Neural progenitor cell (in vitro differentiated cells): Measurements from ENCODE around the gene SPOCK3. TPM values are rescaled to one million over a fixed set of nuclear protein-coding genes. Genes with fewer than 3 reads are reported as not detected.

Experiments
- DNase-seq: peaks from one replicate; pipeline ENCODE4 v3.0.0-alpha.2; 2016; ENCODE audit warnings: low spot score
- H2AFZ ChIP-seq: fragments of 200-600 bp; sonication (generic); replicated peaks from 2 replicates; pipeline ENCODE4 v1.6.1; 2016; ENCODE audit warnings: antibody characterized with exemption
- H3F3A ChIP-seq: fragments of 200-600 bp; sonication (generic); 2 replicates; pipeline ENCODE4 v1.6.1; 2016; ENCODE audit warnings: antibody characterized with exemption, low read depth
- H3K27ac ChIP-seq: fragments of 200-600 bp; sonication (generic); 2 replicates; pipeline ENCODE4 v1.5.1; 2016; ENCODE audit warnings: mild to moderate bottlenecking
- H3K27me3 ChIP-seq: fragments of 200-600 bp; sonication (generic); 2 replicates; pipeline ENCODE4 v1.6.1; 2016; ENCODE audit warnings: mild to moderate bottlenecking, moderate library complexity
- H3K36me3 ChIP-seq: fragments of 200-600 bp; sonication (generic); 2 replicates; pipeline ENCODE4 v1.5.1; 2016
- H3K4me1 ChIP-seq: fragments of 200-600 bp; sonication (generic); 2 replicates; pipeline ENCODE4 v1.6.1; 2016; ENCODE audit warnings: mixed run types
- H3K4me2 ChIP-seq: fragments of 200-600 bp; sonication (generic); 2 replicates; pipeline ENCODE4 v1.6.1; 2016
- H3K4me3 ChIP-seq: fragments of 200-600 bp; sonication (generic); 2 replicates; pipeline ENCODE4 v1.5.1; 2016
- H3K79me2 ChIP-seq: fragments of 200-600 bp; sonication (generic); 2 replicates; pipeline ENCODE4 v1.6.1; 2016; ENCODE audit warnings: low read depth
- H3K9ac ChIP-seq: fragments of 200-600 bp; sonication (generic); 2 replicates; pipeline ENCODE4 v1.6.1; 2016
- H3K9me3 ChIP-seq: fragments of 200-600 bp; sonication (generic); 2 replicates; pipeline ENCODE4 v1.5.1; 2016; ENCODE audit warnings: low read depth
- H4K20me1 ChIP-seq: fragments of 200-600 bp; sonication (generic); 2 replicates; pipeline ENCODE4 v1.6.1; 2016; ENCODE audit warnings: low read depth
- H3K27ac Mint-ChIP-seq: 3 replicates; pipeline ENCODE4 v1.8.0; 2021; ENCODE audit warnings: mixed read lengths
- H3K27me3 Mint-ChIP-seq: 2 replicates; pipeline ENCODE4 v1.8.0; 2022; ENCODE audit warnings: low read depth, mild to moderate bottlenecking, inconsistent platforms, moderate library complexity, mixed read lengths; ENCODE audit not compliant: insufficient read depth
- H3K36me3 Mint-ChIP-seq: 3 replicates; pipeline ENCODE4 v1.8.0; 2021; ENCODE audit warnings: mixed read lengths
- H3K4me1 Mint-ChIP-seq: 3 replicates; pipeline ENCODE4 v1.8.0; 2021; ENCODE audit warnings: mixed read lengths
- H3K4me3 Mint-ChIP-seq: 3 replicates; pipeline ENCODE4 v1.8.0; 2021; ENCODE audit warnings: mild to moderate bottlenecking, moderate library complexity, mixed read lengths
- H3K9me3 Mint-ChIP-seq: 3 replicates; pipeline ENCODE4 v1.8.0; 2020; ENCODE audit warnings: mixed read lengths
- EZH2 ChIP-seq: fragments of 200-600 bp; sonication (generic); IDR thresholded peaks from 2 replicates; pipeline ENCODE4 v1.6.1; 2017; ENCODE audit warnings: antibody characterized with exemption, mild to moderate bottlenecking, moderate library complexity
- EZH2phosphoT487 ChIP-seq: fragments of 200-600 bp; sonication (generic); IDR thresholded peaks from 2 replicates; pipeline ENCODE4 v1.6.1; 2017; ENCODE audit warnings: antibody characterized with exemption
- total RNA-seq: library from RNA; depleted of rRNA; stranded (reverse); fragments of >200 nt; gene quantifications from 2 replicates; pipeline ENCODE4 v1.2.3, GENCODE V29; 2015; ENCODE audit warnings: low replicate concordance
- TF ChIP-seq, protein P1 (sequence below): fragments of 200-600 bp; sonication (generic); IDR thresholded peaks from 2 replicates; pipeline ENCODE4 v1.5.1; 2017; ENCODE audit warnings: antibody characterized with exemption, mild to moderate bottlenecking

SPOCK3 gene
- total RNA-seq, 1 donor from 2014 or later: 0.21 TPM

DNA sequence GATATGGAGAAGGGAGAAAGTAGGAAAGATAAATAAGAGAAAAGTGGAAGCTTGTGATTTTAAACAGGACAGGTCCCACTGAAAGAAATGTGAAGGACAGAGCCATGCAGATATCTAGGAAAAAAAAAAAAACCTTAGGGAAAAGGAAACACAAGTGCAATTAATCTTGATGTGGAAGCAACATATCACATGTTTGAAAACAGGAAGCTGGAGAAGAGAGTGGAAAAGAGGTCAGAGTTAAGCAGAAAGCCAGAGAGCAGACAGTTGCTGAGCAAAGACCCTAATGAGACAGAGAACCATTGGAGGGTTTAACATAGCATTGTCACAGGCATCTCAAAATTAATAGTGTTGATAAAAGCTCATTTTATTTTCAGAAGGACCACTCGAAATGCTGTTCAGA lies 89.7 kb downstream of the SPOCK3 start:
- TF ChIP-seq EZH2: no peak
- Histone ChIP-seq H3K27ac (no peak overlapping the region), H2AFZ (no peak overlapping the region), H3K36me3 (no peaks in the 10 kb centered on the region), H3K79me2 (no peaks in the 10 kb centered on the region), H3K4me1 (no peaks in the 10 kb centered on the region), H4K20me1 (no peaks in the 10 kb centered on the region), H3K9ac (no peak overlapping the region), H3F3A (no peaks in the 10 kb centered on the region), H3K4me3 (no peak overlapping the region), H3K9me3 (no peaks in the 10 kb centered on the region), H3K4me2 (no peak overlapping the region), H3K27me3 (no peaks in the 10 kb centered on the region)
- H3K4me1 Mint-ChIP-seq: no peaks in the 10 kb centered on the region
- no peaks in the 10 kb centered on the region for H3K27me3 Mint-ChIP-seq
- no peak overlapping the region for H3K4me3 Mint-ChIP-seq
- H3K27ac Mint-ChIP-seq: no peak overlapping the region
- no peak for DNase-seq
- H3K9me3 Mint-ChIP-seq: no peaks in the 10 kb centered on the region
- no peaks in the 10 kb centered on the region for H3K36me3 Mint-ChIP-seq

DNA sequence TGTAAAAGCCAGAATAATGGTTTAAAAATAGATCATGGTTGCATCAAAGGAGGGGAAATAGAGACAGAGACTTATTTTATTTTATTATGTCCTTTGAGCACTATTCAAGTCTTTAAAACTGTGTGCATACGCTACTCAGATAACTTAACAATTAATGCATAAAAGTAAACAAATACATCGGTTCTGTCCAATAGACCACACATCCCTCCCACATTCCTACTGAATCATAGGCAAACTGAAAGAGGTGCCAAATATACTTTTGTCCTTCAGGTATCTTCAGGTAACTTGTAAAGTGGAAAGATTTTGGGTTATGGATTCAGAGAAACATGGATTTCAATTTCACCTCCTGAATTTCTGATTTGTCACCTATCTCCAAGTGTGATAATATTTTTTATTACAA lies 91.3 kb downstream of the SPOCK3 start:
- Mint-ChIP-seq H3K27me3 (no peaks in the 10 kb centered on the region), H3K27ac (no peak overlapping the region), H3K4me3 (no peak overlapping the region), H3K9me3 (no peaks in the 10 kb centered on the region), H3K36me3 (no peaks in the 10 kb centered on the region), H3K4me1 (no peaks in the 10 kb centered on the region)
- no peak for TF ChIP-seq EZH2
- no peak for TF ChIP-seq EZH2phosphoT487
- TF ChIP-seq, protein P1, sequence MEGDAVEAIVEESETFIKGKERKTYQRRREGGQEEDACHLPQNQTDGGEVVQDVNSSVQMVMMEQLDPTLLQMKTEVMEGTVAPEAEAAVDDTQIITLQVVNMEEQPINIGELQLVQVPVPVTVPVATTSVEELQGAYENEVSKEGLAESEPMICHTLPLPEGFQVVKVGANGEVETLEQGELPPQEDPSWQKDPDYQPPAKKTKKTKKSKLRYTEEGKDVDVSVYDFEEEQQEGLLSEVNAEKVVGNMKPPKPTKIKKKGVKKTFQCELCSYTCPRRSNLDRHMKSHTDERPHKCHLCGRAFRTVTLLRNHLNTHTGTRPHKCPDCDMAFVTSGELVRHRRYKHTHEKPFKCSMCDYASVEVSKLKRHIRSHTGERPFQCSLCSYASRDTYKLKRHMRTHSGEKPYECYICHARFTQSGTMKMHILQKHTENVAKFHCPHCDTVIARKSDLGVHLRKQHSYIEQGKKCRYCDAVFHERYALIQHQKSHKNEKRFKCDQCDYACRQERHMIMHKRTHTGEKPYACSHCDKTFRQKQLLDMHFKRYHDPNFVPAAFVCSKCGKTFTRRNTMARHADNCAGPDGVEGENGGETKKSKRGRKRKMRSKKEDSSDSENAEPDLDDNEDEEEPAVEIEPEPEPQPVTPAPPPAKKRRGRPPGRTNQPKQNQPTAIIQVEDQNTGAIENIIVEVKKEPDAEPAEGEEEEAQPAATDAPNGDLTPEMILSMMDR: no peak
- H2AFZ ChIP-seq: no peak overlapping the region
- no peak overlapping the region for H3K27ac ChIP-seq
- no peak overlapping the region for H3K9ac ChIP-seq
- no peaks in the 10 kb centered on the region for H4K20me1 ChIP-seq
- DNase-seq: no peak
- H3K4me3 ChIP-seq: no peak overlapping the region
- H3K9me3 ChIP-seq: no peaks in the 10 kb centered on the region
- H3K4me1 ChIP-seq: no peaks in the 10 kb centered on the region
- no peaks in the 10 kb centered on the region for H3F3A ChIP-seq
- H3K36me3 ChIP-seq: no peaks in the 10 kb centered on the region
- no peaks in the 10 kb centered on the region for H3K79me2 ChIP-seq
- no peaks in the 10 kb centered on the region for H3K27me3 ChIP-seq
- H3K4me2 ChIP-seq: no peak overlapping the region

DNA sequence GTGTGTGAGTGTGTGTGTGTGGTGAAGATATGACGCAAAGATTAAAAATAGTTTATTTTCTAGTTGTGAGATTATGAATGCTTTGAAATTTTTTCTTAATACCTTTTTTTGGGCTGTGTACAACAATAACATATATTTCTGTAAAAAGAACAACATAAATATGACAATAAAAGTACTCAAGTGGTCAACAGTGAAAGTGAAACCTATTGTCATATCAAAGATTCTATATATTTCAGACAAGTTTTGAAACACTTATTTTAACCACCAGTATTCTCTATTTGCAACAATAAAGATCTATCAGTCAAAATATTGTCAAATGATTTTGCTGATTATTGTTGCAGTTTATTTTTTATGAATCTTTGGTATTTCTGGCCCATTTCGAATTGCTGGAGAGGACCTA lies 98.0 kb downstream of the SPOCK3 start:
- TF ChIP-seq EZH2 (no peak), EZH2phosphoT487 (no peak)
- TF ChIP-seq, protein P1: no peak
- Histone ChIP-seq H3K27ac (no peak overlapping the region), H3K9ac (no peak overlapping the region), H4K20me1 (no peaks in the 10 kb centered on the region), H3K9me3 (no peaks in the 10 kb centered on the region), H3K4me3 (no peak overlapping the region), H3K79me2 (no peaks in the 10 kb centered on the region), H2AFZ (no peak overlapping the region), H3F3A (no peaks in the 10 kb centered on the region), H3K4me2 (no peak overlapping the region), H3K27me3 (no peaks in the 10 kb centered on the region), H3K36me3 (no peaks in the 10 kb centered on the region), H3K4me1 (no peaks in the 10 kb centered on the region)
- Mint-ChIP-seq H3K4me3 (no peak overlapping the region), H3K27me3 (no peaks in the 10 kb centered on the region), H3K27ac (no peak overlapping the region), H3K4me1 (no peaks in the 10 kb centered on the region), H3K36me3 (no peaks in the 10 kb centered on the region), H3K9me3 (no peaks in the 10 kb centered on the region)
- DNase-seq: no peak

DNA sequence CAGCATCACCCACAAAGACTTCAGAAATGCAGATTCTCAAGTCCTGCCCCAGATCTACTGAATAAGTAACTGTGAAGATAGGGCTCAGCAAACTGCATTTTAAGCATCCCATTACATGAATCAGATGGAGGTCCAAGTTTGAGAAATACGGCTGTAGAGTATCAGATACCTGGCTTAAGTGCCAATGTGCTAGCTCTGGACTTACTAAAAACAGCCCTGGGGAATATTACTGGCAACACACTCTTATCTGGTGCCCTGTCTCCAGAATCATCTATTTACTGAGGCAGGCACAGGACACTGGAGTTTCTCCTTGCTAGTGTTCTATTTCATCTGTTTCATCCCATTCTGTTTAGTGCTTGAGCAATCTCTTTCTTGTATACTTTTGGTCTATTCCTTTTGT lies 105.1 kb downstream of the SPOCK3 start:
- Mint-ChIP-seq H3K27ac (no peak overlapping the region), H3K9me3 (no peaks in the 10 kb centered on the region), H3K27me3 (no peaks in the 10 kb centered on the region), H3K4me3 (no peak overlapping the region), H3K36me3 (no peaks in the 10 kb centered on the region), H3K4me1 (no peaks in the 10 kb centered on the region)
- Histone ChIP-seq H2AFZ (no peak overlapping the region), H3K27me3 (no peaks in the 10 kb centered on the region), H3K79me2 (no peaks in the 10 kb centered on the region), H3K4me3 (no peak overlapping the region), H4K20me1 (no peaks in the 10 kb centered on the region), H3K36me3 (no peaks in the 10 kb centered on the region), H3K9me3 (no peaks in the 10 kb centered on the region), H3K27ac (no peak overlapping the region), H3K4me1 (no peaks in the 10 kb centered on the region), H3K9ac (no peak overlapping the region), H3K4me2 (no peak overlapping the region), H3F3A (no peaks in the 10 kb centered on the region)
- DNase-seq: no peak
- TF ChIP-seq EZH2: no peak
- TF ChIP-seq EZH2phosphoT487: no peak
- TF ChIP-seq, protein P1: no peak
